Activated CD4-positive, alpha-beta T cell treated with anti-CD3 and anti-CD28 coated beads for 36 hours (primary cell): Measurements from ENCODE around the gene RIOK3. TPM values are rescaled to one million over a fixed set of nuclear protein-coding genes. Genes with fewer than 3 reads are reported as not detected.
"Not testable (repeated sequence)": the region's sequence is repeated elsewhere in the genome, so short reads cannot be mapped to it uniquely, and the experiment has no call there.

Source experiments
- ATAC-seq: fragments of 200-7000 bp; cut with Tn5 transposase; one replicate; pipeline ENCODE4 v1.10.0; 2021; ENCODE audit warnings: mild to moderate bottlenecking, moderate library complexity
- CTCF ChIA-PET: fragments of 350-600 bp; sonication (Branson Sonifier 250); formaldehyde crosslinking; loops from one replicate; lab custom pipeline; 2021; ENCODE audit warnings: antibody characterized with exemption; lab: Charles Lee
- POLR2A ChIA-PET: fragments of 350-600 bp; sonication (Branson Sonifier 250); formaldehyde crosslinking; loops from one replicate; lab custom pipeline; 2021; ENCODE audit warnings: antibody characterized with exemption, inconsistent platforms; lab: Charles Lee
- DNase-seq: peaks from one replicate; pipeline ENCODE4 v3.0.0-alpha.2; 2020
- H3K27ac Mint-ChIP-seq: one replicate; pipeline ENCODE4 v1.8.0; 2021; ENCODE audit warnings: mixed read lengths
- H3K27me3 Mint-ChIP-seq: one replicate; pipeline ENCODE4 v1.8.0; 2021; ENCODE audit warnings: mixed read lengths
- H3K36me3 Mint-ChIP-seq: one replicate; pipeline ENCODE4 v1.8.0; 2021; ENCODE audit warnings: low read depth, mixed read lengths
- H3K4me1 Mint-ChIP-seq: one replicate; pipeline ENCODE4 v1.8.0; 2021; ENCODE audit warnings: mixed read lengths
- H3K4me3 Mint-ChIP-seq: one replicate; pipeline ENCODE4 v1.8.0; 2021; ENCODE audit warnings: mild to moderate bottlenecking, moderate library complexity, mixed read lengths
- H3K9me3 Mint-ChIP-seq: one replicate; pipeline ENCODE4 v1.8.0; 2021; ENCODE audit warnings: low read depth, mixed read lengths
- intact Hi-C, 2 experiments: fragments of 100-400 bp; cut with DNase I in 1 of 2; cut with micrococcal nuclease in 1 of 2; formaldehyde crosslinking; loops; one replicate each; pipeline versions ENCODE4 v1.14.2 to v1.15.1; 2022 to 2024; cut with DNase I, micrococcal nuclease
- total RNA-seq, 2 experiments: library from RNA; stranded (reverse); gene quantifications; one replicate each; pipeline ENCODE4 v1.2.3, GENCODE V29; 2021

Gene RIOK3
- total RNA-seq, 2 experiments from 2014 or later, result 71.1 to 71.2 TPM

- intact Hi-C loops, result loop anchor here in 1 of 2 experiments (10.0 kb wide), 1 partner anchor 508 kb away; the partner anchor contains the start of gene TTC39C
- Mint-ChIP-seq H3K27me3 (no peaks in the 10 kb centered on the region), H3K9me3 (no peaks in the 10 kb centered on the region), H3K4me1 (peaks cover 34% of the 10 kb centered on the region), H3K36me3 (peaks cover 32% of the 10 kb centered on the region), H3K4me3 (no peak overlapping the region), H3K27ac (peak overlapping the region; percentile 26)
- ATAC-seq, result no peak
- no peak for DNase-seq
- CTCF ChIA-PET, result interaction anchor here (0.9 to 4.0 kb wide), 3 partner anchors 10 to 34 kb away, joined by 3 to 40 read pairs (median 4); no protein-coding TSS in a partner anchor
- POLR2A ChIA-PET, result no interaction called here
Observed at GRCh38 chr18:23506393-23506792, 53.3 kb downstream of the RIOK3 start.

- H3K4me1 Mint-ChIP-seq, result peaks cover 18% of the 10 kb centered on the region
- ATAC-seq, POLR2A ChIA-PET, CTCF ChIA-PET, H3K27me3 Mint-ChIP-seq, H3K4me3 Mint-ChIP-seq, DNase-seq, H3K9me3 Mint-ChIP-seq: not testable (repeated sequence)
- intact Hi-C loops, result loop anchor here in 1 of 2 experiments (10.0 kb wide), 1 partner anchor 194 kb away; no protein-coding TSS in a partner anchor
- H3K36me3 Mint-ChIP-seq, result peaks cover 44% of the 10 kb centered on the region
- H3K27ac Mint-ChIP-seq, result peak overlapping the region; percentile 33
Observed at GRCh38 chr18:23510923-23511322, 57.8 kb downstream of the RIOK3 start.

- DNase-seq, H3K9me3 Mint-ChIP-seq, H3K27me3 Mint-ChIP-seq, ATAC-seq, POLR2A ChIA-PET, H3K4me3 Mint-ChIP-seq: not testable (repeated sequence)
- Mint-ChIP-seq H3K4me1 (peaks cover 14% of the 10 kb centered on the region), H3K27ac (peak overlapping the region; percentile 52), H3K36me3 (peaks cover 44% of the 10 kb centered on the region)
- CTCF ChIA-PET, result interaction anchor here (0.6 to 2.1 kb wide), 5 partner anchors 9 to 100 kb away, joined by 3 to 11 read pairs (median 4); no protein-coding TSS in a partner anchor
- intact Hi-C loops, result loop anchor here in 1 of 2 experiments (10.0 kb wide), 1 partner anchor 193 kb away; no protein-coding TSS in a partner anchor
Observed at GRCh38 chr18:23512216-23512615, 59.1 kb downstream of the RIOK3 start.

- Mint-ChIP-seq H3K4me3 (no peak overlapping the region), H3K27me3 (no peaks in the 10 kb centered on the region), H3K27ac (peak overlapping the region; percentile 52), H3K9me3 (no peaks in the 10 kb centered on the region), H3K4me1 (peaks cover 11% of the 10 kb centered on the region), H3K36me3 (peaks cover 46% of the 10 kb centered on the region)
- intact Hi-C loops, result loop anchor here in 1 of 2 experiments (10.0 kb wide), 1 partner anchor 192 kb away; no protein-coding TSS in a partner anchor
- no peak for DNase-seq
- ChIA-PET POLR2A (no interaction called here), CTCF (interaction anchor here (0.6 to 2.1 kb wide), 6 partner anchors 8 to 101 kb away, joined by 3 to 11 read pairs (median 4); no protein-coding TSS in a partner anchor)
- ATAC-seq, result peak; percentile 24
Observed at GRCh38 chr18:23512641-23513040, 59.6 kb downstream of the RIOK3 start.

GRCh38 chr18:23515911-23516546 lies 62.9 kb downstream of the RIOK3 start:
- Mint-ChIP-seq H3K27me3 (no peaks in the 10 kb centered on the region), H3K4me3 (no peak overlapping the region), H3K36me3 (peaks cover 44% of the 10 kb centered on the region), H3K4me1 (peaks cover 9% of the 10 kb centered on the region), H3K9me3 (no peaks in the 10 kb centered on the region), H3K27ac (peak overlapping the region; percentile 60)
- DNase-seq (peak; percentile 86), ATAC-seq (peak; percentile 98)
- intact Hi-C loops, result loop anchor here (1.0 to 10.0 kb wide), 4 partner anchors 71 to 297 kb away; no protein-coding TSS in a partner anchor
- CTCF ChIA-PET, result interaction anchor here (0.7 to 3.5 kb wide), 29 partner anchors 8 to 492 kb away, joined by 3 to 40 read pairs (median 4); partner anchors contain the start of genes NPC1, RIOK3 and RMC1
- POLR2A ChIA-PET, result interaction anchor here (0.6 kb wide), 1 partner anchor 110 kb away, joined by 3 read pairs; no protein-coding TSS in a partner anchor

GRCh38 chr18:23519734-23520133 lies 66.6 kb downstream of the RIOK3 start:
- no peak overlapping the region for H3K4me3 Mint-ChIP-seq
- H3K4me1 Mint-ChIP-seq, result peaks cover 8% of the 10 kb centered on the region
- no peak for DNase-seq
- intact Hi-C loops, result loop anchor here (5.0 to 10.0 kb wide), 2 partner anchors 183 to 185 kb away; no protein-coding TSS in a partner anchor
- H3K27ac Mint-ChIP-seq, result no peak overlapping the region
- ChIA-PET POLR2A (interaction anchor here (0.6 kb wide), 1 partner anchor 50 kb away, joined by 4 read pairs; no protein-coding TSS in a partner anchor), CTCF (interaction anchor here (0.7 to 1.4 kb wide), 3 partner anchors 22 to 66 kb away, joined by 3 to 7 read pairs (median 3); no protein-coding TSS in a partner anchor)
- no peaks in the 10 kb centered on the region for H3K27me3 Mint-ChIP-seq
- H3K9me3 Mint-ChIP-seq, result no peaks in the 10 kb centered on the region
- ATAC-seq, result no peak
- H3K36me3 Mint-ChIP-seq, result peaks cover 46% of the 10 kb centered on the region

- Mint-ChIP-seq H3K27me3 (no peaks in the 10 kb centered on the region), H3K36me3 (peaks cover 44% of the 10 kb centered on the region), H3K27ac (no peak overlapping the region), H3K4me3 (no peak overlapping the region), H3K4me1 (peaks cover 6% of the 10 kb centered on the region), H3K9me3 (no peaks in the 10 kb centered on the region)
- POLR2A ChIA-PET, result no interaction called here
- DNase-seq (no peak), ATAC-seq (no peak)
- intact Hi-C loops, result no loop called here
- CTCF ChIA-PET, result interaction anchor here (1.2 to 1.4 kb wide), 3 partner anchors 9 to 20 kb away, joined by 4 to 7 read pairs (median 5); no protein-coding TSS in a partner anchor
Observed at GRCh38 chr18:23521271-23521670, 68.2 kb downstream of the RIOK3 start.

GRCh38 chr18:23521907-23522306 lies 68.8 kb downstream of the RIOK3 start:
- Mint-ChIP-seq H3K27ac (no peak overlapping the region), H3K9me3 (no peaks in the 10 kb centered on the region), H3K4me1 (peaks cover 6% of the 10 kb centered on the region), H3K36me3 (peaks cover 49% of the 10 kb centered on the region), H3K4me3 (no peak overlapping the region), H3K27me3 (no peaks in the 10 kb centered on the region)
- ChIA-PET CTCF (interaction anchor here (0.5 kb wide), 1 partner anchor 73 kb away, joined by 3 read pairs; no protein-coding TSS in a partner anchor), POLR2A (no interaction called here)
- intact Hi-C loops, result no loop called here
- DNase-seq (no peak), ATAC-seq (no peak)

- ChIA-PET POLR2A (no interaction called here), CTCF (interaction anchor here (0.7 to 1.6 kb wide), 4 partner anchors 9 to 17 kb away, joined by 3 to 7 read pairs (median 3); no protein-coding TSS in a partner anchor)
- intact Hi-C loops, result no loop called here
- Mint-ChIP-seq H3K4me3 (no peak overlapping the region), H3K4me1 (peaks cover 6% of the 10 kb centered on the region), H3K27ac (peak overlapping the region; percentile 1), H3K27me3 (no peaks in the 10 kb centered on the region), H3K36me3 (peaks cover 47% of the 10 kb centered on the region), H3K9me3 (no peaks in the 10 kb centered on the region)
- no peak for DNase-seq
- ATAC-seq, result peak; percentile 51
Observed at GRCh38 chr18:23523429-23524212, 70.5 kb downstream of the RIOK3 start.

GRCh38 chr18:23524213-23524707 lies 71.2 kb downstream of the RIOK3 start:
- ChIA-PET CTCF (interaction anchor here (1.3 kb wide), 1 partner anchor 9 kb away, joined by 3 read pairs; no protein-coding TSS in a partner anchor), POLR2A (no interaction called here)
- H3K36me3 Mint-ChIP-seq, result peaks cover 49% of the 10 kb centered on the region
- no peak overlapping the region for H3K4me3 Mint-ChIP-seq
- no peak for DNase-seq
- H3K27me3 Mint-ChIP-seq, result no peaks in the 10 kb centered on the region
- no peak overlapping the region for H3K27ac Mint-ChIP-seq
- peaks cover 7% of the 10 kb centered on the region for H3K4me1 Mint-ChIP-seq
- no peaks in the 10 kb centered on the region for H3K9me3 Mint-ChIP-seq
- intact Hi-C loops, result no loop called here
- no peak for ATAC-seq
